ENCODE results near the gene DAGLA. TPM values are rescaled to one million over a fixed set of nuclear protein-coding genes. Genes with fewer than 3 reads are reported as not detected.

The DAGLA gene
- total and polyA plus RNA-seq, 2 of the 13 experiments (the other 11 are each of a cell fraction or from before 2014, with no cell fraction given) = 2.6 to 3.9 TPM

GRCh38 chr11:61667684-61668305 lies 12.4 kb upstream of the DAGLA start (continued):
- TF ChIP-seq, protein P1, sequence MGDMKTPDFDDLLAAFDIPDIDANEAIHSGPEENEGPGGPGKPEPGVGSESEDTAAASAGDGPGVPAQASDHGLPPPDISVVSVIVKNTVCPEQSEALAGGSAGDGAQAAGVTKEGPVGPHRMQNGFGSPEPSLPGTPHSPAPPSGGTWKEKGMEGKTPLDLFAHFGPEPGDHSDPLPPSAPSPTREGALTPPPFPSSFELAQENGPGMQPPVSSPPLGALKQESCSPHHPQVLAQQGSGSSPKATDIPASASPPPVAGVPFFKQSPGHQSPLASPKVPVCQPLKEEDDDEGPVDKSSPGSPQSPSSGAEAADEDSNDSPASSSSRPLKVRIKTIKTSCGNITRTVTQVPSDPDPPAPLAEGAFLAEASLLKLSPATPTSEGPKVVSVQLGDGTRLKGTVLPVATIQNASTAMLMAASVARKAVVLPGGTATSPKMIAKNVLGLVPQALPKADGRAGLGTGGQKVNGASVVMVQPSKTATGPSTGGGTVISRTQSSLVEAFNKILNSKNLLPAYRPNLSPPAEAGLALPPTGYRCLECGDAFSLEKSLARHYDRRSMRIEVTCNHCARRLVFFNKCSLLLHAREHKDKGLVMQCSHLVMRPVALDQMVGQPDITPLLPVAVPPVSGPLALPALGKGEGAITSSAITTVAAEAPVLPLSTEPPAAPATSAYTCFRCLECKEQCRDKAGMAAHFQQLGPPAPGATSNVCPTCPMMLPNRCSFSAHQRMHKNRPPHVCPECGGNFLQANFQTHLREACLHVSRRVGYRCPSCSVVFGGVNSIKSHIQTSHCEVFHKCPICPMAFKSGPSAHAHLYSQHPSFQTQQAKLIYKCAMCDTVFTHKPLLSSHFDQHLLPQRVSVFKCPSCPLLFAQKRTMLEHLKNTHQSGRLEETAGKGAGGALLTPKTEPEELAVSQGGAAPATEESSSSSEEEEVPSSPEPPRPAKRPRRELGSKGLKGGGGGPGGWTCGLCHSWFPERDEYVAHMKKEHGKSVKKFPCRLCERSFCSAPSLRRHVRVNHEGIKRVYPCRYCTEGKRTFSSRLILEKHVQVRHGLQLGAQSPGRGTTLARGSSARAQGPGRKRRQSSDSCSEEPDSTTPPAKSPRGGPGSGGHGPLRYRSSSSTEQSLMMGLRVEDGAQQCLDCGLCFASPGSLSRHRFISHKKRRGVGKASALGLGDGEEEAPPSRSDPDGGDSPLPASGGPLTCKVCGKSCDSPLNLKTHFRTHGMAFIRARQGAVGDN (CRISPR knock-in tag; IDR thresholded peaks at IDR 0.05) = 0 out of 2 replicates have a peak, but pooled peaks have one; percentile 22
- no peak for TF ChIP-seq MED8 (CRISPR knock-in tag; IDR thresholded peaks at IDR 0.05; ENCODE audit: insufficient replicate concordance)
- TF ChIP-seq FIP1L1 (IDR thresholded peaks at IDR 0.05; ENCODE audit: borderline replicate concordance, insufficient read depth, low read depth, low read length) = no peak
- TF ChIP-seq RBFOX2 (IDR thresholded peaks at IDR 0.05; ENCODE audit: low read depth, low read length) = no peak
- no peak for TF ChIP-seq ZBTB33 (CRISPR knock-in tag; IDR thresholded peaks at IDR 0.05)
- TF ChIP-seq ZNF629 (CRISPR knock-in tag; conservative IDR thresholded peaks at IDR 0.05) = no peak
- no peak for TF ChIP-seq SSRP1 (CRISPR knock-in tag; IDR thresholded peaks at IDR 0.05)
- no peak for TF ChIP-seq EZH2 (conservative IDR thresholded peaks at IDR 0.05; ENCODE audit: low read depth, low read length)
- TF ChIP-seq ZNF550 (CRISPR knock-in tag; IDR thresholded peaks at IDR 0.05; ENCODE audit: borderline replicate concordance) = no peak
- no peak for TF ChIP-seq ZNF678 (CRISPR knock-in tag; IDR thresholded peaks at IDR 0.05)
